Endodermal cell (in vitro differentiated cells): ENCODE measurements around the gene VSTM4. TPM values are rescaled to one million over a fixed set of nuclear protein-coding genes. Genes with fewer than 3 reads are reported as not detected.

Source experiments
- DNase-seq: peaks from one replicate; pipeline ENCODE4 v3.0.0-alpha.2; 2017
- H3K27ac ChIP-seq: 2 replicates; pipeline ENCODE4 v1.5.1; 2013; ENCODE audit warnings: mild to moderate bottlenecking, low read depth, low read length, moderate library complexity
- H3K27me3 ChIP-seq: 2 replicates; pipeline ENCODE4 v1.6.1; 2013; ENCODE audit warnings: mild to moderate bottlenecking, low read length, moderate library complexity; ENCODE audit not compliant: insufficient read depth, control insufficient read depth, poor library complexity, severe bottlenecking
- H3K36me3 ChIP-seq: 2 replicates; pipeline ENCODE4 v1.7.0; 2013; ENCODE audit warnings: mild to moderate bottlenecking, low read length, moderate library complexity; ENCODE audit not compliant: control insufficient read depth, insufficient read depth
- H3K4me1 ChIP-seq: one replicate; pipeline ENCODE4 v1.7.0; 2013; ENCODE audit warnings: low read length; ENCODE audit not compliant: control insufficient read depth, insufficient read depth
- H3K4me3 ChIP-seq: 2 replicates; pipeline ENCODE4 v1.5.1; 2013; ENCODE audit warnings: mild to moderate bottlenecking, low read length, moderate library complexity
- H3K9ac ChIP-seq: 2 replicates; pipeline ENCODE4 v1.6.1; 2013; ENCODE audit warnings: mild to moderate bottlenecking, low read length, moderate library complexity; ENCODE audit not compliant: poor library complexity, severe bottlenecking; ENCODE audit errors: extremely low read depth
- H3K9me3 ChIP-seq: 2 replicates; pipeline ENCODE4 v1.6.1; 2013; ENCODE audit warnings: mild to moderate bottlenecking, low read length, moderate library complexity; ENCODE audit not compliant: control insufficient read depth
- H3K27ac Mint-ChIP-seq: 2 replicates; pipeline ENCODE4 v1.8.0; 2020; ENCODE audit warnings: mixed read lengths
- H3K27me3 Mint-ChIP-seq: 2 replicates; pipeline ENCODE4 v1.8.0; 2021; ENCODE audit warnings: mild to moderate bottlenecking, mixed read lengths; ENCODE audit not compliant: insufficient read depth
- H3K36me3 Mint-ChIP-seq: 2 replicates; pipeline ENCODE4 v1.8.0; 2020; ENCODE audit warnings: low read depth, mixed read lengths
- H3K4me1 Mint-ChIP-seq: 2 replicates; pipeline ENCODE4 v1.8.0; 2020; ENCODE audit warnings: mixed read lengths
- H3K4me3 Mint-ChIP-seq: 2 replicates; pipeline ENCODE4 v1.8.0; 2020; ENCODE audit warnings: mild to moderate bottlenecking, moderate library complexity, mixed read lengths
- H3K9me3 Mint-ChIP-seq: 2 replicates; pipeline ENCODE4 v1.8.0; 2020; ENCODE audit warnings: mild to moderate bottlenecking, mixed read lengths
- WGBS, 2 experiments: methylation state at CpG; one replicate each; pipeline versions ENCODE4 v1.1.5 to v1.1.7; 2013; ENCODE audit warnings: missing lambda C conversion rate in 2 of 2, mixed read lengths in 1 of 2; ENCODE audit not compliant: insufficient coverage in 1 of 2, insufficient read length in 1 of 2; 5-methylcytosine and 5-hydroxymethylcytosine counted together
- total RNA-seq, 2 donors: library from RNA; stranded (reverse); fragmentation: NEBNext Ultra II Directional in 1 of 2; extraction: Animal tissue kit (Norgen Biotek cat#: 25700) in 1 of 2; gene quantifications; 2 replicates in 1 of 2; 3 replicates in 1 of 2; pipeline ENCODE4 v1.2.1, GENCODE V29; 2021
- TF ChIP-seq, protein P1 (sequence below): fragments of 200-600 bp; sonication (generic); conservative IDR thresholded peaks from 2 replicates; pipeline ENCODE4 v1.5.0; 2021; ENCODE audit warnings: antibody characterized with exemption, mild to moderate bottlenecking

The VSTM4 gene
- total RNA-seq, 2 donors from 2014 or later, result 0.51 to 0.77 TPM

DNA sequence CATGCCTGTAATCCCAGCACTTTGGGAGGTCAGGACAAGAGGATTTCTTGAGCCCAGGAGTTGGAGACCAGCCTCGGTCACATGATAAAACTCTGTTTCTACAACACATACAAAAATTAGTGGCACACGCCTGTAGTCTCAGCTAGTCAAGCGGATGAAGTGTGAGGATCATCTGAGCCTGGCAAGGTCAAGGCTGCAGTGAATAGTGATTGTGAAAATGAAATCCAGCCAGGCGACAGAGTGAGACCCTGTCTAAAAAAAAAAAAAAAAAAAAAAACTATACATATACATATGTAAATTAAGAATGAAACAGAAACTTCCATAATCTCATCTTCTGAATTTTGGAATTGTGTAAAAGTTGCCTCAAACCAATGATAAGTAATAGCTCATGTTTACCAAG is 36.7 kb upstream of the VSTM4 start:
- no peak for DNase-seq
- Histone ChIP-seq H3K9me3 (no peaks in the 10 kb centered on the region), H3K27me3 (no peaks in the 10 kb centered on the region), H3K36me3 (no peaks in the 10 kb centered on the region), H3K4me1 (no peaks in the 10 kb centered on the region), H3K9ac (no peak overlapping the region), H3K27ac (no peak overlapping the region), H3K4me3 (no peak overlapping the region)
- Mint-ChIP-seq H3K27ac (no peak overlapping the region), H3K27me3 (no peaks in the 10 kb centered on the region), H3K4me1 (peaks cover 12% of the 10 kb centered on the region), H3K36me3 (no peaks in the 10 kb centered on the region), H3K9me3 (peaks cover 8% of the 10 kb centered on the region), H3K4me3 (no peak overlapping the region)
- TF ChIP-seq, protein P1, sequence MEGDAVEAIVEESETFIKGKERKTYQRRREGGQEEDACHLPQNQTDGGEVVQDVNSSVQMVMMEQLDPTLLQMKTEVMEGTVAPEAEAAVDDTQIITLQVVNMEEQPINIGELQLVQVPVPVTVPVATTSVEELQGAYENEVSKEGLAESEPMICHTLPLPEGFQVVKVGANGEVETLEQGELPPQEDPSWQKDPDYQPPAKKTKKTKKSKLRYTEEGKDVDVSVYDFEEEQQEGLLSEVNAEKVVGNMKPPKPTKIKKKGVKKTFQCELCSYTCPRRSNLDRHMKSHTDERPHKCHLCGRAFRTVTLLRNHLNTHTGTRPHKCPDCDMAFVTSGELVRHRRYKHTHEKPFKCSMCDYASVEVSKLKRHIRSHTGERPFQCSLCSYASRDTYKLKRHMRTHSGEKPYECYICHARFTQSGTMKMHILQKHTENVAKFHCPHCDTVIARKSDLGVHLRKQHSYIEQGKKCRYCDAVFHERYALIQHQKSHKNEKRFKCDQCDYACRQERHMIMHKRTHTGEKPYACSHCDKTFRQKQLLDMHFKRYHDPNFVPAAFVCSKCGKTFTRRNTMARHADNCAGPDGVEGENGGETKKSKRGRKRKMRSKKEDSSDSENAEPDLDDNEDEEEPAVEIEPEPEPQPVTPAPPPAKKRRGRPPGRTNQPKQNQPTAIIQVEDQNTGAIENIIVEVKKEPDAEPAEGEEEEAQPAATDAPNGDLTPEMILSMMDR, result no peak
- 93 to 100% methylated on average over 2 to 3 of the region's 4 CpGs for WGBS, 2 experiments

DNA sequence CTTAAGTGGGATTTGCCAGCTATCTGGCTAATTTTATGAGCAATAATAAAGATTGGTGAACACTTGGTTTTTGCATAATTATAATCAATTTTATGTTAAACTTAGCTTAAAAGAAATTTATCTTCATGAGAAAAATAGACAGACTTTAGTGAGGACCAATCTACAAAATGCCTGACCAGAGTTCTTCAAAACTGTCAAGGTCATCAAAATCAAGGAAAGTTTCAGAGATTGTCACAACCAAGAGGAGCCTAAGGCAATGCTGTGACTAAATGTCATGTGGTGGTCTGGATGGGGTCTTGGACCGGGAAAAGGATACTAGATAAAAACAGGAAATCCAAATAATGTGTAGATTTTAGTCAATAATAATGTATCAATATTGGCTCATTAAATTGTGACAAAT is 36.2 kb upstream of the VSTM4 start:
- no peak overlapping the region for H3K27ac Mint-ChIP-seq
- Histone ChIP-seq H3K27me3 (no peaks in the 10 kb centered on the region), H3K9ac (no peak overlapping the region), H3K4me3 (no peak overlapping the region), H3K4me1 (no peaks in the 10 kb centered on the region), H3K27ac (no peak overlapping the region), H3K36me3 (no peaks in the 10 kb centered on the region), H3K9me3 (no peaks in the 10 kb centered on the region)
- TF ChIP-seq, protein P1, result no peak
- H3K9me3 Mint-ChIP-seq, result peaks cover 8% of the 10 kb centered on the region
- H3K27me3 Mint-ChIP-seq, result no peaks in the 10 kb centered on the region
- no peak overlapping the region for H3K4me3 Mint-ChIP-seq
- peaks cover 12% of the 10 kb centered on the region for H3K4me1 Mint-ChIP-seq
- 80 to 88% methylated on average over 1 of the region's 1 CpG for WGBS, 2 experiments
- DNase-seq, result no peak
- H3K36me3 Mint-ChIP-seq, result no peaks in the 10 kb centered on the region

DNA sequence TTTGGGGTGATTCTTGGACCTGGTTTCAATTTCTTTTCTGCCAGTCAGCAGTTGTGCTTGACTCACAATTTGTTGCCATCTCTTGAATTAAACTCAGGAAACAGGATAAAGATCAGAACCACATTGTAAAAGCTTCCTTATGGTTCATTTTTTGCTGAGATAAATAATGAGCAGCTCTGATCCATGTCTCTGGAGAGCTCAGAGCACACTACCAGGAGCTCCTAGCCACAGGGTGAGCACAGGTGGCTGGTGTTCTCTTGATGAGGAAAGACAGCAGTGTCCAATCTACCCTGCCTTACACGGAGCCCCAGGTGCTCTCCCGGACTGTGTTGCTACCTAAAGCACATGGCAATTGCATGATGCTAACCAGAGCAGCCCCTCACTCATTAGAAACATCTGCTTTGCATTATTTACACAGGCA is 35.7 kb upstream of the VSTM4 start:
- peaks cover 8% of the 10 kb centered on the region for H3K9me3 Mint-ChIP-seq
- no peak for DNase-seq

More for the DNA sequence above, 35.7 kb upstream of the VSTM4 start:
- Histone ChIP-seq H3K36me3 (no peaks in the 10 kb centered on the region), H3K4me1 (no peaks in the 10 kb centered on the region), H3K9me3 (no peaks in the 10 kb centered on the region), H3K4me3 (no peak overlapping the region), H3K27me3 (no peaks in the 10 kb centered on the region), H3K9ac (no peak overlapping the region), H3K27ac (no peak overlapping the region)
- TF ChIP-seq, protein P1, result no peak
- no peak overlapping the region for H3K4me3 Mint-ChIP-seq
- H3K36me3 Mint-ChIP-seq, result no peaks in the 10 kb centered on the region
- WGBS, 2 experiments, result 79 to 89% methylated on average over 2 of the region's 2 CpGs
- H3K4me1 Mint-ChIP-seq, result peaks cover 12% of the 10 kb centered on the region
- no peaks in the 10 kb centered on the region for H3K27me3 Mint-ChIP-seq
- no peak overlapping the region for H3K27ac Mint-ChIP-seq
